ENCODE results near the gene FAHD1. TPM values are rescaled to one million over a fixed set of nuclear protein-coding genes. Genes with fewer than 3 reads are reported as not detected.

FAHD1 gene
- total RNA-seq, 3 donors from 2014 or later = 27.2 to 35.4 (median 29.7) TPM

DNA sequence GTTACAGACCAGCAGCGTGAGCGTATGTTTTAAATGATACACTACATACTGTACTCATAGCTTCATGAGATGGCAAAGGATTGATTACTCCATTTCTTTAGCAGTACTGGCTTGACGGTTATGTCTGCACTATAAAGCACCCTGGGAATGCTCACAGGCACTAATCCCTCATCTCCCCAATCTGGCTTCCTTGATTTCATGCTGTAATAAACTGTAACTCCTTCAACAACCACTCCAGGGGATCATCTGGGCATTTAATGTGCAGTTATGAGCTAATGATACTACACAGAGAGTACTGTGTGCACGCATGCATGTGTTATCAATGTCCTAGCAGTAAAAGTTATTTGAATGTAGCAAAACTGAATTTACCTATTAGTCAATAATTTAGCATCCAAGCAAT is 24.8 kb downstream of the FAHD1 start:
- no peak for DNase-seq (ENCODE audit: low spot score in 2 of 2)
- TF ChIP-seq POLR2AphosphoS5 (IDR thresholded peaks at IDR 0.05) = no peak
- TF ChIP-seq, protein P1, sequence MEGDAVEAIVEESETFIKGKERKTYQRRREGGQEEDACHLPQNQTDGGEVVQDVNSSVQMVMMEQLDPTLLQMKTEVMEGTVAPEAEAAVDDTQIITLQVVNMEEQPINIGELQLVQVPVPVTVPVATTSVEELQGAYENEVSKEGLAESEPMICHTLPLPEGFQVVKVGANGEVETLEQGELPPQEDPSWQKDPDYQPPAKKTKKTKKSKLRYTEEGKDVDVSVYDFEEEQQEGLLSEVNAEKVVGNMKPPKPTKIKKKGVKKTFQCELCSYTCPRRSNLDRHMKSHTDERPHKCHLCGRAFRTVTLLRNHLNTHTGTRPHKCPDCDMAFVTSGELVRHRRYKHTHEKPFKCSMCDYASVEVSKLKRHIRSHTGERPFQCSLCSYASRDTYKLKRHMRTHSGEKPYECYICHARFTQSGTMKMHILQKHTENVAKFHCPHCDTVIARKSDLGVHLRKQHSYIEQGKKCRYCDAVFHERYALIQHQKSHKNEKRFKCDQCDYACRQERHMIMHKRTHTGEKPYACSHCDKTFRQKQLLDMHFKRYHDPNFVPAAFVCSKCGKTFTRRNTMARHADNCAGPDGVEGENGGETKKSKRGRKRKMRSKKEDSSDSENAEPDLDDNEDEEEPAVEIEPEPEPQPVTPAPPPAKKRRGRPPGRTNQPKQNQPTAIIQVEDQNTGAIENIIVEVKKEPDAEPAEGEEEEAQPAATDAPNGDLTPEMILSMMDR (IDR thresholded peaks at IDR 0.05) = no peak
- intact Hi-C loops (cut with DNase I; ENCODE audit: low total_unique reads) = no loop called here

DNA sequence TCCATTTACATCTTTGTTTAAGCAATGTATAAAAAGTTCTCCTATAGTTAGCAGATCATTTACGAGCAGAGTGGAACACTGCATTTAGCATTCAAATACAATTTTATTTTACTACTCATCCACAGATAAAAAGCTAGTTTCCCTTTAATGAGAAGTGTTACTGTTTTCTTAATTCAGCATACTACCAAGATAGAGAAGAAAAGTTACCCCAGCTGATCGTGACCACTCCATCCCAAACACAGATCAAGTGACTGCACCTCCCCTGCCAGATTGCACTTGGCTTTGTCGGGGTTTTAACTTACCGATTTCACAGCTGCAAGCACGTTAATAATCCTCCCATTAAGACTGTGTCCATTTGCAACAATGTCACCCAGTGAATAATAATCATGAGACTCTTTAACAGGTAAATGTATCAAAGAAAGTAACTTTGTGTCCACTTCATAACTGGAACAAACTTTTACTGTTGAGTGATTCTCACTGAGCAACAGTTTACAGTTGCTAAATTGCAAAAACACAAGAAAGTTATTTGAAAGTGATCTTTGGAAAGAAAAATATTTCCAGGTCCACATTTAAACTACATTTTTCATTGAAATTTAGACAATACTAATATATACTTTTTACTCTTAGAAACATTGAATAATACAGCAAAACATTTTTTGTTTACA is 30.6 kb downstream of the FAHD1 start:
- no peak for DNase-seq (ENCODE audit: low spot score in 2 of 2)
- intact Hi-C loops (cut with DNase I; ENCODE audit: low total_unique reads) = no loop called here
- Histone ChIP-seq H3K27ac (no peak overlapping the region), H3K4me3 (no peak overlapping the region), H3K27me3 (peaks cover 0 to 17% of the 10 kb centered on the region in 2 donors), H3K4me1 (no peaks in the 10 kb centered on the region), H3K9me3 (no peaks in the 10 kb centered on the region), H3K36me3 (no peaks in the 10 kb centered on the region)
- TF ChIP-seq POLR2AphosphoS5 (IDR thresholded peaks at IDR 0.05) (no peak), POLR2A (IDR thresholded peaks at IDR 0.05) (no peak)
- TF ChIP-seq, protein P1 (IDR thresholded peaks at IDR 0.05) = no peak

More for the DNA sequence above, 24.8 kb downstream of the FAHD1 start:
- Histone ChIP-seq H3K36me3 (no peaks in the 10 kb centered on the region), H3K27ac (no peak overlapping the region), H3K9me3 (no peaks in the 10 kb centered on the region), H3K4me1 (no peaks in the 10 kb centered on the region), H3K27me3 (no peaks in the 10 kb centered on the region), H3K4me3 (no peak overlapping the region)

DNA sequence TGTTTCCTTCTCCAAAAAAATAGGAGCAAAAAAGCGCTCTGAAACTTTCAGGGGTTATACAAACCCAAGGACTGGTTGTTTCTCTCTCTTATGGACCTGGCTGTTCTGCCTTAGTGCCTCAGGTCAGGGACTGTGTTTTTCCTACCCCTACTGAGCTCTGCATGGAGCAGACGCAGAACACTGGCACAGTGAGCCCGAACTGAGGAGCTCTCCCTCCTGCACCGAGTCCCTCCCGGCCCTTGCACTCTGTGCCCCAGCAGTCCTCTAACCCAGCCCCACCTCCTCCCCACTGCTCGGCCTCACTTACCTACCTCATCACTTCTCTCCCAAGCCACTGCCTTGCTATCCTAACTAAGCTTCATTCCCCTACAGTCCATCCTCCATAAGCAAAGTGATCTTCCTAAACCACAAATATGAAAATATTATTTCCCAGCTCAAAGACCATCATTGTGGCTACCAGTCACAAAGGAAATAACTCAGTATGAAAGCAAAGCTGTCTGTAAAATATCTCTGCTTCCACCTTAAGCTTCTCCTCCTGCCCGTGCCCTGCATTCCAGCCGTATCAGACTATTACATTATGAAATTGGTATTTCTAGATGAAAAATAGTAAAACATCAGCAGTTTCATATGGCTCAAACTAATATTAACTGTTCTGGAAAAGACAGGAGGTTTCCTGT is 31.3 kb downstream of the FAHD1 start:
- Histone ChIP-seq H3K36me3 (no peaks in the 10 kb centered on the region), H3K9me3 (no peaks in the 10 kb centered on the region), H3K4me1 (no peaks in the 10 kb centered on the region), H3K27ac (no peak overlapping the region), H3K4me3 (no peak overlapping the region), H3K27me3 (peaks cover 0 to 17% of the 10 kb centered on the region in 2 donors)
- intact Hi-C loops (cut with DNase I; ENCODE audit: low total_unique reads) = no loop called here
- TF ChIP-seq POLR2A (IDR thresholded peaks at IDR 0.05) = no peak
- no peak for DNase-seq (ENCODE audit: low spot score in 2 of 2)

DNA sequence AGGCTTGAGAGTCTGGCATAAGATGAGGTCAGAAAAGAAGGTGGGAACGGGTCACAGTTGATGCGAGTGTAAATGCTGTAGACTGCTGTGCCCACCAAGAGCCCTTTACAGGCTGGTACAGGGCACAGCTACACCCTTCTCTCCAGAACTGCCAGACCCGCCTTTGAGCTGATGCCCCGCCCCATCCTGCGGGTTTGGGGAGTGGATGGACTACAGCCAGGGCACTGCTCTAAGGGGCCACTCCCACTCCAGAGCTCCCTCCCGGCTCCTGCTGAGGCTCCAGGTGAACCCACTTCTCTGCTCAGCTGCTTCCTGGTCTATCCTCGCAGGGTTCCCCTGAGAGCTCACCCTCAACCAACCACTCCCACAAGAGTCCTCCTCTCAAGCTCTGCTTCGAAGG is 32.6 kb downstream of the FAHD1 start:
- Histone ChIP-seq H3K4me1 (no peaks in the 10 kb centered on the region), H3K27ac (no peak overlapping the region), H3K36me3 (no peaks in the 10 kb centered on the region), H3K4me3 (no peak overlapping the region), H3K9me3 (no peaks in the 10 kb centered on the region), H3K27me3 (peaks cover 0 to 17% of the 10 kb centered on the region in 2 donors)
- intact Hi-C loops (cut with DNase I; ENCODE audit: low total_unique reads) = no loop called here
- TF ChIP-seq POLR2A (IDR thresholded peaks at IDR 0.05) = no peak
- no peak for TF ChIP-seq POLR2AphosphoS5 (IDR thresholded peaks at IDR 0.05)
- no peak for DNase-seq (ENCODE audit: low spot score in 2 of 2)

DNA sequence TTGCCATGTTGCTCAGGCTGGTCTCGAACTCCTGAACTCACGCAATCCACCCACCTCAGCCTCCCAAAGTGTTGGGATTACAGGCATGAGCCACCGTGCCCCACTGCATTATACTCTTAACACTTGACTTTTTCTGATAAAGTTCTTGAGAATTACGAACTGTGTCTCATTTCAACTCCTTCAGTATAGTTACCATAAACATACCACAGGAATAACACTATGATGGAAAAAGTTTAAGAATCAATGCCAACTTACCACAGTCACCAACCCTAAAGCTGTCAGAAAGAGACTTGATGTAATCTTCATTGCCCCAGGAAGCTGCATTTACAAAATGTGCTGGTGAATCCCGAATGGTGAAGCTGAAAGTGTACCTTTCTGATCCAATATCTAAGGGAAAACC is 34.7 kb downstream of the FAHD1 start:
- Histone ChIP-seq H3K9me3 (no peaks in the 10 kb centered on the region), H3K4me1 (no peaks in the 10 kb centered on the region), H3K27me3 (peaks cover 0 to 17% of the 10 kb centered on the region in 2 donors), H3K27ac (no peak overlapping the region), H3K36me3 (no peaks in the 10 kb centered on the region), H3K4me3 (no peak overlapping the region)
- TF ChIP-seq POLR2A (IDR thresholded peaks at IDR 0.05) = no peak
- TF ChIP-seq, protein P1 (IDR thresholded peaks at IDR 0.05) = no peak
- no peak for TF ChIP-seq POLR2AphosphoS5 (IDR thresholded peaks at IDR 0.05)
- DNase-seq (ENCODE audit: low spot score in 2 of 2) = no peak
- intact Hi-C loops (cut with DNase I; ENCODE audit: low total_unique reads) = no loop called here

DNA sequence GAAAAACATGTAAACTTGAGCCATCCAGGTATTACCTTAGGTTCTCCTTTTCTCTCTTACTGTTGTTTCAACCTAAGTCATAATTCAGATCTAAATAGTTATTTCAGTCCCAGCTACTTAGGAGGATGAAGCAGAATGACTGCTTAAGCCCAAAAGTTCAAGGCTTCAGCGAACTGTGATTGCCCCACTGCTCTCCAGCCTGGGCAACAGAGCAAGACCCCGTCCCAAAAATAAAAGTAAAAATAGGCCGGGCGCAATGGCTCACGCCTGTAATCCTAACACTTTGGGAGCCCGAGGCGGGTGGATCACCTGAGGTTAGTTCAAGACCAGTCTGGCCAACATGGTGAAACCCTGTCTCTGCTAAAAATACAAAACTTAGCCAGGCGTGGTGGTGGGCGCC is 35.4 kb downstream of the FAHD1 start:
- H3K36me3 ChIP-seq = no peaks in the 10 kb centered on the region

More for the DNA sequence above, 35.4 kb downstream of the FAHD1 start:
- TF ChIP-seq POLR2A (IDR thresholded peaks at IDR 0.05) (no peak), POLR2AphosphoS5 (IDR thresholded peaks at IDR 0.05) (no peak)
- TF ChIP-seq, protein P1 (IDR thresholded peaks at IDR 0.05) = no peak
- H3K9me3 ChIP-seq = no peaks in the 10 kb centered on the region
- H3K27me3 ChIP-seq = peaks cover 0 to 17% of the 10 kb centered on the region in 2 donors
- H3K4me1 ChIP-seq = no peaks in the 10 kb centered on the region
- DNase-seq (ENCODE audit: low spot score in 2 of 2) = no peak
- no peak overlapping the region for H3K4me3 ChIP-seq
- intact Hi-C loops (cut with DNase I; ENCODE audit: low total_unique reads) = no loop called here
- no peak overlapping the region for H3K27ac ChIP-seq

Data from breast epithelium (tissue), 4 donors.